Subcutaneous abdominal adipose tissue (tissue), 5 donors: ENCODE measurements around the gene BLVRA.

Experiments used
- H3K27ac ChIP-seq: one replicate; pipeline ENCODE4 v1.7.0; 2013; ENCODE audit warnings: low read depth, mild to moderate bottlenecking, inconsistent platforms, low read length, moderate library complexity
- H3K27me3 ChIP-seq, 5 donors: one replicate each; pipeline ENCODE4 v1.7.0; 2013; ENCODE audit warnings: low read length in 5 of 5, inconsistent platforms in 1 of 5; ENCODE audit not compliant: control insufficient read depth in 5 of 5, insufficient read depth in 4 of 5
- H3K36me3 ChIP-seq, 5 donors: one replicate each; pipeline ENCODE4 v1.7.0; 2013; ENCODE audit warnings: low read length in 5 of 5; ENCODE audit not compliant: control insufficient read depth in 5 of 5, insufficient read depth in 5 of 5
- H3K4me1 ChIP-seq, 5 donors: one replicate each; pipeline ENCODE4 v1.7.0; 2013; ENCODE audit warnings: low read length in 5 of 5, mild to moderate bottlenecking in 3 of 5, moderate library complexity in 1 of 5; ENCODE audit not compliant: control insufficient read depth in 5 of 5, insufficient read depth in 5 of 5
- H3K4me3 ChIP-seq, 5 donors: one replicate each; pipeline ENCODE4 v1.7.0; 2013; ENCODE audit warnings: low read length in 5 of 5, low read depth in 1 of 5
- H3K9ac ChIP-seq, 5 donors: one replicate each; pipeline ENCODE4 v1.7.0; 2013; ENCODE audit warnings: low read length in 5 of 5, mild to moderate bottlenecking in 4 of 5, moderate library complexity in 3 of 5
- H3K9me3 ChIP-seq, 5 donors: one replicate each; pipeline ENCODE4 v1.7.0; 2013; ENCODE audit warnings: low read length in 5 of 5; ENCODE audit not compliant: control insufficient read depth in 5 of 5
- donor health status: healthy.
- donor health status: healthy.
- donor health status: healthy.
- donor health status: healthy.
- donor health status: healthy.

The BLVRA gene

DNA sequence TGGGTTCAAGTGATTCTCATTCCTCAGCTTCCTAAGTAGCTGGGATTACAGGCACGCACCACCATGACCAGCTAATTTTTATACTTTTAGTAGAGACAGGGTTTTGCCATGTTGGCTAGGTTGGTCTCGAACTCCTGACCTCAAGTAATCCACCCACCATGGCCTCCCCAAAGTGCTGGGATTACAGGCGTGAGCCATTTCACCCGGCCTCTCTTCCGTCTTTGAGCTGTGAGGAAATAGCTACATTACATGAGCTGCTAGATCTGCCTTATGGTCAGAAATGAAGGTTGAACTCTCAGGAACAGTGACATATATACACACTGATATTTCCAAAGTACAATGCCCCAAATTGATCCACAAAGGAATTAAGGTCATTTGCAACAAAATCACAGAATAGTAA lies 2.4 kb downstream of the BLVRA start:
- Histone ChIP-seq H3K4me3 (no peak overlapping the region), H3K9me3 (no peaks in the 10 kb centered on the region), H3K9ac (no peak overlapping the region), H3K36me3 (no peaks in the 10 kb centered on the region), H3K4me1 (peaks cover 0 to 40% (median 26%) of the 10 kb centered on the region in 5 donors), H3K27me3 (no peaks in the 10 kb centered on the region), H3K27ac (no peak overlapping the region)

DNA sequence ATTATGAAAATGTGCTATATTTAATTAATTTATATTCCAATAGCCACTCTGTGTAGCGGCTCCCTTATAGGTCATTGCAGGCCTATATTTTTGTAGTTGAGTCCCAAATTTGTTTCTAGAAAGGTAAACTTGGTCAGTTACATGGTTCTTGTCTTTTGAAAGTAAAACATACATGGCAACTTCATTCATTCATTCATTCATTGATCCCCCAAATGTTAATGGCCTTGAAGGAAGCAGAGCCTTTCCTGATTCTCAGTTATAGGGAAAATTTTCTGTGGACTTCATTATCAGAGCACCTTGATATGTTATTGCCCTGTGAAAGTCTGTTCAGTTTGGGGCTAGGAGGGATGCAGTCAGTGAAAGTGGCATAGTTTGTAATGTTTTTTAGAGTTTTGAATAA lies 2.9 kb downstream of the BLVRA start:
- Histone ChIP-seq H3K9me3 (no peaks in the 10 kb centered on the region), H3K36me3 (no peaks in the 10 kb centered on the region), H3K4me3 (no peak overlapping the region), H3K27me3 (no peaks in the 10 kb centered on the region), H3K9ac (no peak overlapping the region), H3K4me1 (peaks cover 0 to 40% (median 26%) of the 10 kb centered on the region in 5 donors), H3K27ac (no peak overlapping the region)

DNA sequence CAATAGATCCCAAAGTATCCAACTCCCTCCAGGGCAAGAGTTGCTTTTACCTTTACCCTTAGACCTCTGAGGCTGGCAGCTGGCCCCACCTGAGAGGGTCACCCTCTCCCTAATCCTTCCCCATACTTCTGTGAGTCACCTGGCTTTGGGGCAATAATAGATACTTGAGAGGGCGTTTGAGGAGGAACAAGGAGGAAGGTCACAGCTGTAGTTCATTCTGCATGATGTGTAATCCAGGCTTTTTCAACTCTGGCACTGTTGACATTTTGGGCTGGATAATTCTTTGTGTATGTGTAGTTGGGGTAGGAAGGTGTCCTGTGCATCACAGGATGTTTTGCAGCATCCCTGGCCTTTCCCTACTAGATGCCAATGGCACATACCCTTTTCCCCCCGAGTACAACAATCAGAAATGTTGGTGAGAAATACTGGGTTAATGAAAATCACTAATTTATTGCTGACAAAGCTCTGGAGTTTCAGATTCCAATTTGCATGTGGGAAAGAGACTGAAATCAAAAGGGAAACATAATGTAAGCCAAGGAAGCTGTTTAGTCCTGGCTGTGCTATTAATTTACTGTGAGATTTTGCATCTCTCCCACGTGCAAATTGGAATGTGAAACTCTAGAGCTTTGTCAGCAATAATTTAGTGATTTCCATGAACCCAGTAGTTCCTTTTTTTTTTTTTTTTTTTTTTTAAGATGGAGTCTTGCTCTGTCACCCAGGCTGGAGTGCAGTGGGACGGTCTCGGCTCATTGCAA lies 3.6 kb downstream of the BLVRA start:
- H3K36me3 ChIP-seq, result no peaks in the 10 kb centered on the region
- H3K27ac ChIP-seq, result no peak overlapping the region
- H3K9ac ChIP-seq, result no peak overlapping the region
- H3K4me1 ChIP-seq, result peaks cover 0 to 40% (median 24%) of the 10 kb centered on the region in 5 donors
- H3K27me3 ChIP-seq, result no peaks in the 10 kb centered on the region
- no peak overlapping the region for H3K4me3 ChIP-seq
- H3K9me3 ChIP-seq, result no peaks in the 10 kb centered on the region

GRCh38 chr7:43763183-43763582 lies 4.7 kb downstream of the BLVRA start:
- no peaks in the 10 kb centered on the region for H3K36me3 ChIP-seq
- H3K9me3 ChIP-seq, result no peaks in the 10 kb centered on the region
- H3K4me1 ChIP-seq, result peaks cover 0 to 31% (median 19%) of the 10 kb centered on the region in 5 donors
- H3K27me3 ChIP-seq, result no peaks in the 10 kb centered on the region
- H3K27ac ChIP-seq, result no peak overlapping the region
- H3K9ac ChIP-seq, result no peak overlapping the region
- no peak overlapping the region for H3K4me3 ChIP-seq

GRCh38 chr7:43764039-43764761 lies 5.7 kb downstream of the BLVRA start:
- Histone ChIP-seq H3K9me3 (no peaks in the 10 kb centered on the region), H3K36me3 (no peaks in the 10 kb centered on the region), H3K27ac (no peak overlapping the region), H3K27me3 (no peaks in the 10 kb centered on the region), H3K4me1 (peaks cover 0 to 25% (median 15%) of the 10 kb centered on the region in 5 donors), H3K4me3 (no peak overlapping the region), H3K9ac (peak overlapping the region in 1 of 5 donors; percentile 45)

DNA sequence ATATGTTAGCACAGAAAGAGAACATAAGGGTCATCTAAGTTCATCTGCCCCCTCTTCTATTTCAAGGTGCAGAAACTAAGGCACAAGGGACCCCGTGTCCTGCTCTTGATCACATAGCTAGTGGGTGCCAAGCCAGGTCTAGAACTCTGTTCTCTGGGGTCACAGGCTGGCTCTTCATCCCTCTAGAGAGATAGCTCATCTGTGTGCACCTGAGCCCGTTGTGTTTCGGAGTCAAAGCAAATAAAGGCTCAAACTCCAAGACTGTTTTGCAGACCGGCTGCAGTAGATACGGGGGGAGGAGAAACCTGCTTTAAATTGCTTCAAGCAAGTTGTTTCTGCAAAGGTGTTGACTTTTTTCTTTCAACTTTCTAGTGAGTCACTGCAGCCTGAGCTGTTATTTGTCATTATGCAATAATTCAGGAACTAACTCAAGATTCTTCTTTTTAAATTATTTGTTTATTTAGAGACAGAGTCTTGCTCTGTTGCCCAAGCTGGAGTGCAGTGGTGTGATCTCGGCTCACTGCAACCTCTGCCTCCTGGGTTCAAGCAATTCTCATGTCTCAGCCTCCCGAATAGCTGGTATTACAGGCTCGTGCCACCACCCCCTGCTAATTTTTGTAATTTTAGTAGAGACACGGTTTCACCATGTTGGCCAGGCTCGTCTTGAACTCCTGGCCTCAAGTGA lies 6.5 kb downstream of the BLVRA start:
- H3K9ac ChIP-seq, result no peak overlapping the region
- H3K4me1 ChIP-seq, result peaks cover 0 to 27% (median 9%) of the 10 kb centered on the region in 5 donors
- no peaks in the 10 kb centered on the region for H3K9me3 ChIP-seq
- H3K27ac ChIP-seq, result no peak overlapping the region
- H3K36me3 ChIP-seq, result no peaks in the 10 kb centered on the region
- no peaks in the 10 kb centered on the region for H3K27me3 ChIP-seq
- H3K4me3 ChIP-seq, result peak overlapping the region in 1 of 5 donors; percentile 22

GRCh38 chr7:43766564-43766963 lies 8.1 kb downstream of the BLVRA start:
- Histone ChIP-seq H3K4me1 (peaks cover 0 to 29% (median 9%) of the 10 kb centered on the region in 5 donors), H3K9ac (peak overlapping the region in 1 of 5 donors; percentile 11), H3K4me3 (no peak overlapping the region), H3K27ac (no peak overlapping the region), H3K36me3 (peaks cover 0 to 10% (median 8%) of the 10 kb centered on the region in 5 donors), H3K9me3 (no peaks in the 10 kb centered on the region), H3K27me3 (no peaks in the 10 kb centered on the region)

- Histone ChIP-seq H3K4me1 (peaks cover 0 to 24% (median 9%) of the 10 kb centered on the region in 5 donors), H3K27ac (no peak overlapping the region), H3K36me3 (peaks cover 0 to 17% (median 15%) of the 10 kb centered on the region in 5 donors), H3K9me3 (no peaks in the 10 kb centered on the region), H3K27me3 (no peaks in the 10 kb centered on the region), H3K9ac (no peak overlapping the region), H3K4me3 (no peak overlapping the region)
These were observed 8.8 kb downstream of the BLVRA start for GRCh38 chr7:43767311-43767710.

GRCh38 chr7:43768201-43768886 lies 9.9 kb downstream of the BLVRA start:
- Histone ChIP-seq H3K4me3 (no peak overlapping the region), H3K9ac (no peak overlapping the region), H3K4me1 (peaks cover 0 to 19% (median 9%) of the 10 kb centered on the region in 5 donors), H3K27ac (no peak overlapping the region), H3K27me3 (no peaks in the 10 kb centered on the region), H3K9me3 (no peaks in the 10 kb centered on the region), H3K36me3 (peaks cover 0 to 22% (median 18%) of the 10 kb centered on the region in 5 donors)
